Measurements from ENCODE around the gene BCL7A. TPM values are rescaled to one million over a fixed set of nuclear protein-coding genes. Genes with fewer than 3 reads are reported as not detected.

Gene BCL7A
- total RNA-seq, 1 experiment from 2014 or later = 6.3 TPM

DNA sequence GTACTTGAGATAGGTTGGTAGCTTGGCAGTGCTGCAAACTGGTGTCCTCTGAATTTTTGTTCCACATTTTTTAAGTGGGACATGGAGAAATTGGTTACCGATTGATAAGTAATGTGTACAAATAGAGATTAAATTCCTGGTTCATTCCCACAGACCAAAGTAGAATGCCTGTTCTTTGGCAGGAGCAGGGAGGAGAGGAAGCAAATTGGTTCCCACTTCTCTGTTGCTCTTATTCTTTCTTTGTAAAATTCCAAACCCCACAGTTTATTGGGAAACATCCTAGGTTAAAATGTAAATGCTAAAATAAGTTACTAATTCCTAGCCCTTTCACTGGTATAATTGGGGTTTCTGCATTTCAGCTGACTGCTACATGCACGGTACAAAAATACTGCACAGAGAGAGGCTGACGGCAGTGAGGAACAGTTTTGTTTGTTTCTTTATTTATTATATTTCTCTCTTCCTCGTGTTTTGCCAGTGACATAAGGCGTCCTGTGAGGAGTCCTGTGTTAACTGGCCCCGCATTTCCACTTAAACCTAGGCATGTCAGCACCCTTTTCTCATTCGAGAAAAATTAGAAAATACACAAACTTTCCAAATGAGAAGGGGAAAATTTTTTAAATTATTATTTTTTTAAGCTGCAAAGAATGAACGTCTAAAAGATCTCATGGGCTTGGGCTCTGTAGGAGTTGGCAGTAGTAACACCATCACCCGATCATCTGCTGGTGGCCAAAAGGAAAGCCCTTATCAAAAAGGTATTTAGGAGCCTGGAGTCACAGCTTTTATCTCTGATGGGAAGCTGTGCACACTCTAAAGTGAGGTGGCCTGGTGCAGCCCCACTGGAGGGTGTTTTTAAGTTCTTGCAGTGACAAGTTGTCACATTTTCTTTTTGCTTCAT, 25.4 kb upstream of the BCL7A start:
- no peak overlapping the region for H3K4me3 ChIP-seq
- intact Hi-C loops (cut with micrococcal nuclease; ENCODE audit: unreplicated experiment) = no loop called here
- H3F3A ChIP-seq (ENCODE audit: insufficient read depth, low read depth) = peaks cover 13% of the 10 kb centered on the region; the same call in 1 of the 2 replicates
- H3K4me2 ChIP-seq = no peak overlapping the region
- no peak overlapping the region for H2AFZ ChIP-seq
- no peak for TF ChIP-seq EZH2 (IDR thresholded peaks at IDR 0.05; ENCODE audit: low read depth)
- TF ChIP-seq, protein P1, sequence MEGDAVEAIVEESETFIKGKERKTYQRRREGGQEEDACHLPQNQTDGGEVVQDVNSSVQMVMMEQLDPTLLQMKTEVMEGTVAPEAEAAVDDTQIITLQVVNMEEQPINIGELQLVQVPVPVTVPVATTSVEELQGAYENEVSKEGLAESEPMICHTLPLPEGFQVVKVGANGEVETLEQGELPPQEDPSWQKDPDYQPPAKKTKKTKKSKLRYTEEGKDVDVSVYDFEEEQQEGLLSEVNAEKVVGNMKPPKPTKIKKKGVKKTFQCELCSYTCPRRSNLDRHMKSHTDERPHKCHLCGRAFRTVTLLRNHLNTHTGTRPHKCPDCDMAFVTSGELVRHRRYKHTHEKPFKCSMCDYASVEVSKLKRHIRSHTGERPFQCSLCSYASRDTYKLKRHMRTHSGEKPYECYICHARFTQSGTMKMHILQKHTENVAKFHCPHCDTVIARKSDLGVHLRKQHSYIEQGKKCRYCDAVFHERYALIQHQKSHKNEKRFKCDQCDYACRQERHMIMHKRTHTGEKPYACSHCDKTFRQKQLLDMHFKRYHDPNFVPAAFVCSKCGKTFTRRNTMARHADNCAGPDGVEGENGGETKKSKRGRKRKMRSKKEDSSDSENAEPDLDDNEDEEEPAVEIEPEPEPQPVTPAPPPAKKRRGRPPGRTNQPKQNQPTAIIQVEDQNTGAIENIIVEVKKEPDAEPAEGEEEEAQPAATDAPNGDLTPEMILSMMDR (conservative IDR thresholded peaks at IDR 0.05) = no peak
- CTCF ChIA-PET = interaction anchor here (0.7 kb wide), 1 partner anchor 57 kb away, joined by 4 read pairs; no protein-coding TSS in a partner anchor
- DNase-seq = no peak
- POLR2A ChIA-PET (ENCODE audit: unreplicated experiment) = no interaction called here
- no peaks in the 10 kb centered on the region for H3K79me2 ChIP-seq (ENCODE audit: low read depth)
- H3K27me3 ChIP-seq (ENCODE audit: insufficient read depth, low read depth) = no peaks in the 10 kb centered on the region
- no peak overlapping the region for H3K27ac ChIP-seq
- H3K36me3 ChIP-seq (ENCODE audit: low read depth) = no peaks in the 10 kb centered on the region
- H3K9me3 ChIP-seq (ENCODE audit: insufficient read depth, low read depth) = no peaks in the 10 kb centered on the region
- no peaks in the 10 kb centered on the region for H4K20me1 ChIP-seq (ENCODE audit: insufficient read depth)
- no TSS peak for BruUV-seq (replicated peaks)
- no peaks in the 10 kb centered on the region for H3K9me2 ChIP-seq (ENCODE audit: insufficient read depth)
- no peaks in the 10 kb centered on the region; the same call in 1 of the 2 replicates for H3K4me1 ChIP-seq (replicated peaks; ENCODE audit: insufficient read depth)

GRCh38 chr12:121996945-121997612, 24.6 kb upstream of the BCL7A start:
- no peak overlapping the region for H3K4me3 ChIP-seq
- no peaks in the 10 kb centered on the region for H3K79me2 ChIP-seq (ENCODE audit: low read depth)
- intact Hi-C loops (cut with micrococcal nuclease; ENCODE audit: unreplicated experiment) = no loop called here
- H3K27ac ChIP-seq = no peak overlapping the region
- DNase-seq = no peak
- H3K36me3 ChIP-seq (ENCODE audit: low read depth) = no peaks in the 10 kb centered on the region
- H3K4me2 ChIP-seq = no peak overlapping the region
- H3K4me1 ChIP-seq (replicated peaks; ENCODE audit: insufficient read depth) = no peaks in the 10 kb centered on the region; the same call in 1 of the 2 replicates
- H3K27me3 ChIP-seq (ENCODE audit: insufficient read depth, low read depth) = no peaks in the 10 kb centered on the region
- H4K20me1 ChIP-seq (ENCODE audit: insufficient read depth) = no peaks in the 10 kb centered on the region
- BruUV-seq (replicated peaks) = no TSS peak
- H3K9me2 ChIP-seq (ENCODE audit: insufficient read depth) = no peaks in the 10 kb centered on the region
- POLR2A ChIA-PET (ENCODE audit: unreplicated experiment) = no interaction called here
- H3K9me3 ChIP-seq (ENCODE audit: insufficient read depth, low read depth) = no peaks in the 10 kb centered on the region
- TF ChIP-seq, protein P1 (conservative IDR thresholded peaks at IDR 0.05) = no peak
- no peak for TF ChIP-seq EZH2 (IDR thresholded peaks at IDR 0.05; ENCODE audit: low read depth)
- H3F3A ChIP-seq (ENCODE audit: insufficient read depth, low read depth) = peaks cover 5% of the 10 kb centered on the region; the same call in 1 of the 2 replicates
- H2AFZ ChIP-seq = no peak overlapping the region
- CTCF ChIA-PET = interaction anchor here (0.7 kb wide), 1 partner anchor 57 kb away, joined by 4 read pairs; no protein-coding TSS in a partner anchor

DNA sequence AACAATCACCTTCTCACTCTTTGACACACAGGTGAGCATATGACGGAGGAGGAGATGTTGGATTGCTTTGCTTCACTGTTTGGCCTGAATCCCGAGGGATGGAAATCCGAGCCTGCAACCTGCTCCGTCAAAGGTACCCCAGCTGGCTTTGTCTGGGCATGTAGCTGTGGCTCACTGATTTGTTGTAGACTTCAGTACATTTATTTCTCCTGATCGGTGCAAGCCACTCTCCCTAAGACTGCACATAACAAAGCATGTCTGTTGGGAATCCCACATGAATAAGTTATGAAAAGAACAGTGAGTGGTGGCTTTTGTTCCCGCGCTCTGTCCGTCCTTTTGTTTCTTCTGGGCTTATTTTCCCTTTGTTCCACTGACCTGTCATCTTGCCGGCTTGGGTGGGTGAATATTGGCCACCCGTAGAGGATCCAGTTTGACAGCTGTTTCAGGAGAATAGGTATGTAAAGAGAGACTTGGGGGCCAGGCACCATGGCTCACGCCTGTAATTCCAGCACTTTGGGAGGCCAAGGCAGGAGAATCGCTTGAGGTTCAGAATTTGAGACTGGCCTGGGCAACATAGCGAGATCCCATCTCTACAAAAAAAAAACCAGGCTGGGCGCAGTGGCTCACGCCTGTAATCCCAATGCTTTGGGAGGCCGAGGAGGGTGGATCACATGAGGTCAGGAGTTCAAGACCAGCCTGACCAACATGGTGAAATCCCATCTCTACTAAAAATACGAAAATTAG, 20.0 kb upstream of the BCL7A start:
- POLR2A ChIA-PET (ENCODE audit: unreplicated experiment) = interaction anchor here (0.9 kb wide), 1 partner anchor 821 kb away, joined by 6 read pairs; no protein-coding TSS in a partner anchor
- intact Hi-C loops (cut with micrococcal nuclease; ENCODE audit: unreplicated experiment) = no loop called here
- no peak overlapping the region for H3K27ac ChIP-seq
- no peaks in the 10 kb centered on the region for H3K4me1 ChIP-seq (replicated peaks; ENCODE audit: insufficient read depth)
- no peaks in the 10 kb centered on the region for H4K20me1 ChIP-seq (ENCODE audit: insufficient read depth)
- DNase-seq = no peak
- TF ChIP-seq EZH2 (IDR thresholded peaks at IDR 0.05; ENCODE audit: low read depth) = no peak
- TF ChIP-seq, protein P1 (conservative IDR thresholded peaks at IDR 0.05) = no peak
- no TSS peak for BruUV-seq (replicated peaks)
- H3K4me2 ChIP-seq = no peak overlapping the region
- CTCF ChIA-PET = no interaction called here
- no peaks in the 10 kb centered on the region for H3K36me3 ChIP-seq (ENCODE audit: low read depth)
- no peaks in the 10 kb centered on the region for H3K9me2 ChIP-seq (ENCODE audit: insufficient read depth)
- H3F3A ChIP-seq (ENCODE audit: insufficient read depth, low read depth) = no peaks in the 10 kb centered on the region
- H2AFZ ChIP-seq = no peak overlapping the region
- H3K4me3 ChIP-seq = no peak overlapping the region
- no peaks in the 10 kb centered on the region for H3K9me3 ChIP-seq (ENCODE audit: insufficient read depth, low read depth)
- no peaks in the 10 kb centered on the region for H3K79me2 ChIP-seq (ENCODE audit: low read depth)
- H3K27me3 ChIP-seq (ENCODE audit: insufficient read depth, low read depth) = no peaks in the 10 kb centered on the region

Measured in PC-9 (cell line).